ENCODE measurements around the gene TSPAN4. TPM values are rescaled to one million over a fixed set of nuclear protein-coding genes. Genes with fewer than 3 reads are reported as not detected.

TSPAN4 gene
- total and polyA plus RNA-seq, 2 of the 13 experiments (the other 11 are each of a cell fraction or from before 2014, with no cell fraction given): 31.7 to 68.3 TPM

GRCh38 chr11:848380-848931 is 5.8 kb downstream of the TSPAN4 start (continued):
- TF ChIP-seq CTCF (CRISPR knock-in tag; IDR thresholded peaks at IDR 0.05) (peak; percentile 87), ZNF687 (CRISPR knock-in tag; IDR thresholded peaks at IDR 0.05) (peak; percentile 33; the same call in 1 of the 2 replicates), ZBTB49 (CRISPR knock-in tag; IDR thresholded peaks at IDR 0.05; ENCODE audit: borderline replicate concordance) (no peak), ZNF776 (CRISPR knock-in tag; IDR thresholded peaks at IDR 0.05) (0 out of 2 replicates have a peak, but pooled peaks have one; percentile 58), PRDM4 (CRISPR knock-in tag; IDR thresholded peaks at IDR 0.05; ENCODE audit: borderline replicate concordance) (no peak), GABPB1 (CRISPR knock-in tag; IDR thresholded peaks at IDR 0.05) (peak; percentile 24; the same call in 1 of the 2 replicates), KDM1A (CRISPR knock-in tag; IDR thresholded peaks at IDR 0.05) (no peak), JUND (CRISPR knock-in tag; IDR thresholded peaks at IDR 0.05) (no peak), ZNF24 (IDR thresholded peaks at IDR 0.05) (no peak), CREM (IDR thresholded peaks at IDR 0.05) (no peak), CREM (CRISPR knock-in tag; IDR thresholded peaks at IDR 0.05) (no peak), RBM39 (IDR thresholded peaks at IDR 0.05; ENCODE audit: low read depth, low read length, poor library complexity, severe bottlenecking) (peak; percentile 17), SPEN (CRISPR knock-in tag; IDR thresholded peaks at IDR 0.05; ENCODE audit: low read depth) (no peak), HNRNPK (IDR thresholded peaks at IDR 0.05; ENCODE audit: low read depth, low read length, poor library complexity, severe bottlenecking) (no peak), STAG1 (CRISPR knock-in tag; IDR thresholded peaks at IDR 0.05) (peak; percentile 83), ZBTB14 (CRISPR knock-in tag; IDR thresholded peaks at IDR 0.05) (0 out of 2 replicates have a peak, but pooled peaks have one; percentile 21), MAX (IDR thresholded peaks at IDR 0.05) (peak; percentile 15; the same call in 1 of the 2 replicates)
